ENCODE results near the gene CADPS. TPM values are rescaled to one million over a fixed set of nuclear protein-coding genes. Genes with fewer than 3 reads are reported as not detected.

Gene CADPS
- total RNA-seq, 4 donors from 2014 or later = 2.2 to 6.9 TPM; not detected in 2

DNA sequence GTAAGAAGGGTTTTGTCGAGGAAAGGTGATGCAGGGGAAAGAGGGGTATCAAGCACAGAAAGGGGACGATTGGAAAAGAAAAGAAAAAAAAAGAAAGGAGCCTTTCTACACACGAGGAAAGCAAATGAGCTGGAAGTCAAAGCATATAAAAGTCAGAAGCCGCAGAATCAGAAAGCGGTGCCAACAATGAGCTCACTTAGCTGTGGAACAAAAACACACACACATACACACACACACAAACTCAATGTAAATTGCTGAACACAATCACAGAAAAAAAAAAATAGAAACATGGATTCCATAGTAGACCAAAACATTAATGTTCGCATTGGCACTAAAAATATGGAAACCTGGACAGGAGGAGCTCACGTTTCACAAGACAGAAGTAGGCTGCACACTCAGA lies 438.4 kb downstream of the CADPS start:
- no peak for TF ChIP-seq POLR2A (IDR thresholded peaks at IDR 0.05)
- no peak for TF ChIP-seq CTCF (IDR thresholded peaks at IDR 0.05)
- WGBS, 2 donors = 42 to 55% methylated on average over 7 of the region's 7 CpGs
- no peak for DNase-seq (ENCODE audit: low spot score in 2 of 2)
- intact Hi-C loops (cut with DNase I; ENCODE audit: low total_unique reads) = no loop called here
- H3K4me3 ChIP-seq (ENCODE audit: low read depth, poor library complexity, severe bottlenecking) = no peak overlapping the region

DNA sequence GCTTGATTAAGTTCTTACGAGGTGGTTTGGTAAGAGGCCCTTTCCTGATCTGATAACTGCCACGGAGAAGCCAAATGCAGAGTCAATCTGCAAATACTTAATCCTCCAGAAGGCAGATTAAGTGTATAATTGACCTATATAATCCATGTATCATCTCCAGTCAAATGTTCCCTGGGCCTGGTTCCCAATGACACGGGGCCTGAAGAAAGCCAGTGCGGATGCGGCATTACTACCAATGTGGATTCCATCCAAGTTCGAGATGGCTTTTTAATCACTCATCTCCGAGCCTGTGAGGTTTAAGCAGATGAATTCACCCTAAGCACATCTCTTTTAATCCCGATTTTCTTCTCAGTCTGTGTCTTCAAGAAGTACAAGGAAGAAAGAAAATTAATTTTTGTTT lies 441.8 kb downstream of the CADPS start:
- 80% methylated on average over 8 of the region's 8 CpGs for WGBS, 2 donors
- no peak for TF ChIP-seq CTCF (IDR thresholded peaks at IDR 0.05)
- TF ChIP-seq POLR2A (IDR thresholded peaks at IDR 0.05) = no peak
- intact Hi-C loops (cut with DNase I; ENCODE audit: low total_unique reads) = no loop called here
- no peak overlapping the region for H3K4me3 ChIP-seq (ENCODE audit: low read depth, poor library complexity, severe bottlenecking)
- no peak for DNase-seq (ENCODE audit: low spot score in 2 of 2)

GRCh38 chr3:62421207-62421606 lies 454.0 kb downstream of the CADPS start:
- intact Hi-C loops (cut with DNase I; ENCODE audit: low total_unique reads) = no loop called here
- no peak overlapping the region for H3K4me3 ChIP-seq (ENCODE audit: low read depth, poor library complexity, severe bottlenecking)
- 86% methylated on average over 10 of the region's 10 CpGs for WGBS, 2 donors
- DNase-seq (ENCODE audit: low spot score in 2 of 2) = no peak
- no peak for TF ChIP-seq CTCF (IDR thresholded peaks at IDR 0.05)
- TF ChIP-seq POLR2A (IDR thresholded peaks at IDR 0.05) = no peak

GRCh38 chr3:62416144-62416543 lies 459.1 kb downstream of the CADPS start:
- no peak for TF ChIP-seq CTCF (IDR thresholded peaks at IDR 0.05)
- TF ChIP-seq POLR2A (IDR thresholded peaks at IDR 0.05) = no peak

DNA sequence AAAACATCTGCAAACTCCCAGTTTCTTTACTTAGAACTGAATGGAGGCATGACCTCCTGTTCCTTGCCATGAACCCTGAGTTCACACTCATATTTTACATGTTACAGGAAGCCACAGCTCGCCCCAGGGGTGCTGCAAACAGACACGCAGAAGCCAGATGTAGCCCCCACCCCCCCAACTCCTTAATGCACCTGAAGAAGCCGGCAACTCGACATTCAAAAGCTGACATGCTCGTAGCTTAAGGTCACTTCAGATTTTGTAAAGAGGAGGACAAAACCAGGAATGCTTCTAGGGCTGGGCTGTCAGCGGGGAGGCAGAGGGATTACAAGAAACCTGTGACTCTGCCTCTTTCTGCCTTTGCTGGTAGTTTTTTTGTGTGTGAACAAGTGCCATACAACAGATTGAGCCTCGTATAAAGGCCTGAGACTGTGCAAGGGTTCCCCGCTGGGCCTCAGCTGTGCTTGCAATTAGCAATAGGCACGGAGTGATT lies 459.9 kb downstream of the CADPS start:
- intact Hi-C loops (cut with DNase I; ENCODE audit: low total_unique reads) = no loop called here
- TF ChIP-seq CTCF (IDR thresholded peaks at IDR 0.05) (no peak), POLR2A (IDR thresholded peaks at IDR 0.05) (no peak)
- DNase-seq (ENCODE audit: low spot score in 2 of 2) = no peak
- no peak overlapping the region for H3K4me3 ChIP-seq (ENCODE audit: low read depth, poor library complexity, severe bottlenecking)
- WGBS, 2 donors = 54 to 62% methylated on average over 9 of the region's 9 CpGs

More at GRCh38 chr3:62416144-62416543, 459.1 kb downstream of the CADPS start:
- no peak overlapping the region for H3K4me3 ChIP-seq (ENCODE audit: low read depth, poor library complexity, severe bottlenecking)
- intact Hi-C loops (cut with DNase I; ENCODE audit: low total_unique reads) = no loop called here
- no peak for DNase-seq (ENCODE audit: low spot score in 2 of 2)
- 74% methylated on average over 3 of the region's 3 CpGs for WGBS, 2 donors

GRCh38 chr3:62414786-62415185 lies 460.4 kb downstream of the CADPS start:
- 84 to 89% methylated on average over 11 of the region's 11 CpGs for WGBS, 2 donors
- DNase-seq (ENCODE audit: low spot score in 2 of 2) = no peak
- no peak overlapping the region for H3K4me3 ChIP-seq (ENCODE audit: low read depth, poor library complexity, severe bottlenecking)
- TF ChIP-seq CTCF (IDR thresholded peaks at IDR 0.05) = no peak
- TF ChIP-seq POLR2A (IDR thresholded peaks at IDR 0.05) = no peak
- intact Hi-C loops (cut with DNase I; ENCODE audit: low total_unique reads) = no loop called here
